ENCODE results near the gene CNDP2.
"Not testable (repeated sequence)": the region's sequence is repeated elsewhere in the genome, so short reads cannot be mapped to it uniquely, and the experiment has no call there.

Gene CNDP2

DNA sequence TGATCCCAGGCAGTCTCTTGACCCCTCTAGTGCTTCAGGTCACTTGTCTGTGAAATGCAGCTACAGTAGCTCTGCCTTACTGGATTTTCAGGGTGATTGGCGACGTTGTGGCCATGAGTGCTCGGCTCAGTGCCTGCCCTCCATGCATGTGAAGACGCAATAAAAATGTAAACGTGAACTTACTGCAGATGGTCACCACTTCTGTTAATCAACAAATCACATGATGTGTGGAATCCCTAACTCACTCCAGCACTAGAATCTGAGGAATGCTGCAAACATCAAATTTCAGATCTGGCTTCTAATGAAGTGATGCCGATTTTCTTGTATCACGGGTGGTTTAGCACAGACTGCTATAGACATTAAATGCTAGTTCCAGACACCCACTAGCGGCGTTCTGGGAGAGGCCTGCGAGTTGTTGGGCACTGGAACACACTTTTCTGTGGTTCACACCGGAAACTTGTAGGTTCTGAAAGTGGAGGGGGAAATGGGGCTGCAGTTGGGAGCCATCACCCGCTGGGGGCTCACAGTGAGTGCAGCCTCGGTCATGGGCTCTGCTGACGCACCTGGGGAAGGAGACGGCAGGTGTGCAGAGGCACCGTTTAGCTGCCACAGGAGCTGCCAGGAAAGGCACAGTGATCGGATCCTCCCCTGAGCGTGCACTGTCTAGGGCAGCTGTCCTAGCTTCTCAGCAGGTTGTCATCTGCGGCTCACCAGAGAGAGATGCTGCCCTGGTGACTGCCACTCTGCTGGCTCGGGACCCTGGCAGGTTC is 44.7 kb downstream of the CNDP2 start:
- FAIRE-seq: no peak

- no peak for FAIRE-seq
Observed at GRCh38 chr18:74541703-74542555, 45.8 kb downstream of the CNDP2 start.

DNA sequence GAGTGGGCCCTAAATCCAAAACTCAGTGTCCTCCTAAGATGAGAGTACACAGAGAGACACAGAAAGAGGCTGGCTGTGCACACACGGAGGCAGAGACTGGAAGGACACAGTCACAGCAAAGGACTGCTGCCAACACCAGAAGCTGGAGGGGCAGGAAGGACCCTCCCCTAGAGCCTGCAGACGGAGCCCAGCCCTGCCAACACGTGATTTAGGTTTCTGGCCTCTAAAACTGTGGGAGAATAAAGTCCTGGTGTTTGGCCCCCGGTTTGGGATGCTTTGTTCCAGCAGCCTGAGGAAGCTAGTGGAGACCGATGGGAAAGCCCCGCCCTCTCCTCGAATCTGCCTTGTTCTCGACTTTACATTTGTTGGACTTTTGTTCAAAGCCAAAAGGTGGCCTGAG is 48.7 kb downstream of the CNDP2 start:
- no peak for FAIRE-seq

DNA sequence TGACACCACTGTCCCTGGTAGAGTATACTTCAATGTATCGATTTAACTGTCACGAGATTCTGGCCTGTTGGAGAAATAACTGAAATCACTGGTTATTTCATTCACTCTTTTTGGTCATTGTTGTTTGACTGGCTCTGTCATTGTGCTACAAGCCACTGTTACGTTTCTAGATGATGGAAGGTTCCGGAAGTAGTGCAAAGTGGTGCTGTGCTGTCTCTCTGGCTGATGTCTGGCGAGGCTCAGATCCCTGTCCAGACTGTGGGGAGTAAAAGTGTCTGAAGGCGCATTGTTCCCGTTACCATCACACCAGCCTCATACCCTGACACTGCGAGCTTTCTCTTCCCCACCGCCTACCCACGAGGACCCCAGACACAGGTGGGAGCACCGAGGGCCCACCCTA is 49.8 kb downstream of the CNDP2 start:
- FAIRE-seq: no peak

DNA sequence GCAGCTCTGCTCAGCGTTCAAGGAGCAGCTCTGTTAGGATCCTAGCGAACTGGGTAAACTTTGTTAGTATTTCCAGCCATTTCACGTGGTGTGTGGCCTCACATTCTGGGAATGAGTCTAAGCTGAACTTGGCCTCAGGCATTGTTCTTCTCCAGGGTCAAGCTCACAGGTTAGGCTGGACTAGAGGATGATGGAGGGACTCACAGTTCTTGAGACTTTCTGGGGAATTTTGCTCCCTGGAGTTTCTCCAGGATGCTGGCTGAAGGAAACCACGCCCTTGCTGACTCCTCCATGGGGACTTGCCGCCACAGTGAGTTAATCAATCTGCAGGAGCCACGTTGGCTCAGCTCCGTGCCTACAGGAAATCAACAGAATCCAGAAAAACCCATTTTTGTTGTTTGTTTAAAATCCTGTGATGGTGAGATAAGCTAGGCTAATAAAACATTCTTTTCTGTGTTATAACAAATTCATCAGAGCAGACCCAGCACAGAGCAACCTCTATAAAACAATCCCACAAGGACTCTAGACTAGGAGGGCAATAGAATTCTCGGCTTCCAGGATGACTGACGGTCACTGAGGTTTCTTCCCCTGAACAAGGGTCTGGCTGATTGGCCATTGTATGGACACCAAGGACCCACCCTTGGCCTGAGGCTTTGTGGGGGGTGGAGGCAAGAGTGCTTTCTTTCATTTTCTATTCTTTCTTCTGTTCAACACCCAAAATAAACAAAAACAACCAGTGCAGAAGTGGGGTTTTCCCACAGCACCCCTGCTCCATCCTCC is 50.8 kb downstream of the CNDP2 start:
- FAIRE-seq: no peak

- no peak for FAIRE-seq
Observed at GRCh38 chr18:74547860-74548259, 51.7 kb downstream of the CNDP2 start.

GRCh38 chr18:74549591-74550104 is 53.5 kb downstream of the CNDP2 start:
- no peak for FAIRE-seq

DNA sequence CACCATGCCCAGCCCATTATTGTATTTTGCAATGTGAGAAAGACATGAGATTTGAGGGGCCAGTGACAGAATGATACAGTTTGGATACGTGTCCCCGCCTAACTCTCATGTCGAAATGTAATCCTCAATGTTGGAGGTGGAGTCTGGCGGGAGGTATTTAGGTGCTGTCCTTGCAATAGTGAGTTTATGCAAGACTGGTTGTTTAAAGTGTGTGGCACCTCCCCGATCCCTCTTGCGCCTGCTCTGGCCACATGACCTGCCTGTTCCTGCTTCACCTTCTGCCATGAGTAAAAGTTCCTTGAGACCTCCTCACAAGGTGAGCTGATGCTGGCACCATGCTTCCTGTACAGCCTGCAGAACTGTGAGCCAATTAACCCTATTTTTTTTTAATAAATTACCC is 54.7 kb downstream of the CNDP2 start:
- FAIRE-seq: no peak

DNA sequence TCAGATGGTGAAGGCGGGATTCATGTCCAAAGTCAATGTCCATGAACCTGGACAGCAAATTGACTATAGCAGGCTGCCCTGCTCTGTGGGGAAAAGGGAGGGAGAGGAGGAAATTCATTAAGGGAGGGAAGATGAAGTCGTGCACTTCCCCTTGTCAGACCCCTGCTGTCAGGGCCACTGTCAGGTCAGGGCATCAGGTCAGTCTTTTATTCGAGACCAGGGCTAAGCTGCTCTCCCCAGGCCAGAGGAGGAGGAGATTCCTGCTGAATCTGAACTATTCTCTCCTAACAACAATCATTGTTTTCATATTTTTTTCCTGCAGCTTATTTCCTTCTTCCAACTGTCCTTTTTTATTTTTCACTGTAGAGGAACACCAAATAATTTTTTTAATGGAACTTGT is 55.3 kb downstream of the CNDP2 start:
- no peak for FAIRE-seq

- peak; percentile 95 for FAIRE-seq
Observed at GRCh38 chr18:74551936-74552555, 55.9 kb downstream of the CNDP2 start.

- no peak for FAIRE-seq
Observed at GRCh38 chr18:74556126-74556525, 60.0 kb downstream of the CNDP2 start.

- no peak for FAIRE-seq
Observed at GRCh38 chr18:74558096-74558495, 61.9 kb downstream of the CNDP2 start.

DNA sequence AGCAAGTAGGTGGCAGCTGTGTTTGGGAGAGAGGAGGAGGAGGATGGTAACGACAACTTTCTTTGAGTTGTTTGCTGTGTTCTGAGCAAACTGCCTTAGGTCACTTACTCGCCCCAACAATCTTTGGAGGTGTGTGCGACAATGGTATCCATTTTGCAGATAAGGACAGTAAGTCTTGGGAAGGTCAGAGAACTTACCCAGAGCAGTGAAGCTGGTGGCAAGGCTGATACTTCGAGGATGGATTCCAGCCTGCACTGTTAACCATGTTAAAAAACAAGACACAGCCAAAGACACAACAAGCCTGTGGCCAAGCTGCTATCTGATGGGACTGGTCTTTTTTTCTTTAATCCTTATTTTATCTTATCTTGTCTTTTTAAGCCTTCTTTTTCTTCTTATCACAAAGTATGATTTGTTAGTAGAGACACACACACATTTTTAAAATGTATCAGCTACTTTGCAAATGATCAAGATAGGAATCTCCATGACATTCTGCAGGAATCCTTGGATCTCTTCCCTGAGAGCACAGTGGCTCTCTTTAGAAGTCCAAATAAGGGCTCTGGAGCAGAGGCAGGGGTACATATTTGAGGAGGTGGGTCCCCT is 66.1 kb downstream of the CNDP2 start:
- no peak for FAIRE-seq

DNA sequence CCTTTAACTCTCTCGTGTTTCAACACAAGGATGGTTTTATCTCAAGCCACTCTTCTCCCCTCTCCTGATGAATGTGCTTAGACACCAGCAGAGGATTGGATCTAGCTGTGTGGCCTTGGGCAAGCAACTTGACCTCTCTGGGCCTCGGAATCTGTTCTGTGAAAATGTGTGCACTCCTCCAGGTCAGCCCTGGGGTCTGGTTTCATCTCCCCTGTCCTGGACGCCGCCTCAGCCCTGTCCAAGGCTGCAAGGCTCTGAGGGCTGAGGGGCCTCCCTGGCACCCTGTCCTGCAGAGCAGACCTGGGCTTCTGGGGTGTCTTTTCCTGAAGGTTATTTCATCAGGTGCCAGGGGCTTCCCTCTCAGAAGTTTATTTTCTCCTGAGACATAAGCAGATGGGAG is 66.6 kb downstream of the CNDP2 start:
- FAIRE-seq: no peak

GRCh38 chr18:74563999-74564398 is 67.8 kb downstream of the CNDP2 start:
- FAIRE-seq: no peak

- not testable (repeated sequence) for FAIRE-seq
Observed at GRCh38 chr18:74565164-74565563, 69.0 kb downstream of the CNDP2 start.

GRCh38 chr18:74565993-74566392 is 69.8 kb downstream of the CNDP2 start:
- FAIRE-seq: not testable (repeated sequence)

- no peak for FAIRE-seq
Observed at GRCh38 chr18:74567822-74568221, 71.7 kb downstream of the CNDP2 start.

- FAIRE-seq: no peak
Observed at GRCh38 chr18:74569401-74569800, 73.2 kb downstream of the CNDP2 start.

GRCh38 chr18:74570266-74570665 is 74.1 kb downstream of the CNDP2 start:
- FAIRE-seq: no peak

- FAIRE-seq: no peak
Observed at GRCh38 chr18:74571895-74572680, 75.9 kb downstream of the CNDP2 start.
